Tibial nerve (tissue), 4 donors: Measurements from ENCODE around the gene SPTBN4.
"Not testable (repeated sequence)": the region's sequence is repeated elsewhere in the genome, so short reads cannot be mapped to it uniquely, and the experiment has no call there.

Experiments
- CTCF ChIP-seq, 5 experiments: fragments of 200-600 bp in 3 of 5; fragments of 450-650 bp in 2 of 5; sonication (generic) in 3 of 5; IDR thresholded peaks; one replicate each; pipeline ENCODE4 v1.5.1; 2016 to 2019; ENCODE audit warnings: antibody characterized with exemption in 5 of 5, mild to moderate bottlenecking in 3 of 5, moderate library complexity in 2 of 5
- EP300 ChIP-seq, 2 donors: sonication (generic); formaldehyde crosslinking; IDR thresholded peaks; one replicate each; pipeline ENCODE4 v1.6.1; 2017; ENCODE audit warnings: antibody characterized with exemption in 2 of 2, mild to moderate bottlenecking in 1 of 2
- POLR2A ChIP-seq, 2 donors: fragments of 450-650 bp; IDR thresholded peaks; one replicate each; pipeline ENCODE4 v1.6.1; 2017; ENCODE audit warnings: antibody characterized with exemption in 2 of 2, mild to moderate bottlenecking in 2 of 2, moderate library complexity in 2 of 2

- TF ChIP-seq CTCF, POLR2A, EP300 (IDR thresholded peaks at IDR 0.05): not testable (repeated sequence)
These were observed 38.6 kb upstream of the SPTBN4 start for GRCh38 chr19:40428197-40428596.
